ENCODE measurements around the gene TXNDC8. TPM values are rescaled to one million over a fixed set of nuclear protein-coding genes. Genes with fewer than 3 reads are reported as not detected.

Gene TXNDC8
- total RNA-seq, 1 experiment from 2014 or later: not detected

GRCh38 chr9:110336363-110336762 lies 1.3 kb downstream of the TXNDC8 start:
- Histone ChIP-seq H3K27me3 (ENCODE audit: low read length) (no peaks in the 10 kb centered on the region), H3K36me3 (ENCODE audit: insufficient read depth, low read length) (no peaks in the 10 kb centered on the region), H4K20me1 (ENCODE audit: insufficient read depth, low read depth, low read length) (no peaks in the 10 kb centered on the region), H3K4me1 (ENCODE audit: low read length) (no peaks in the 10 kb centered on the region), H3K9me2 (replicated peaks; ENCODE audit: insufficient read depth, low read length) (no peaks in the 10 kb centered on the region), H3K9me3 (ENCODE audit: low read length) (no peaks in the 10 kb centered on the region), H3K4me2 (ENCODE audit: low read depth, low read length, poor library complexity, severe bottlenecking) (no peak overlapping the region), H3K27ac (ENCODE audit: low read length) (no peak overlapping the region), H3K4me3 (ENCODE audit: low read length) (no peak overlapping the region), H3K79me2 (ENCODE audit: low read length) (no peaks in the 10 kb centered on the region), H2AFZ (ENCODE audit: low read length) (no peak overlapping the region), H3K9ac (ENCODE audit: low read length) (no peak overlapping the region)
- DNase-seq: no peak

GRCh38 chr9:110334871-110335270 lies 2.8 kb downstream of the TXNDC8 start:
- no peaks in the 10 kb centered on the region for H3K27me3 ChIP-seq (ENCODE audit: low read length)
- no peaks in the 10 kb centered on the region for H3K79me2 ChIP-seq (ENCODE audit: low read length)
- DNase-seq: no peak
- H3K9me3 ChIP-seq (ENCODE audit: low read length): no peaks in the 10 kb centered on the region
- no peak overlapping the region for H3K27ac ChIP-seq (ENCODE audit: low read length)
- H2AFZ ChIP-seq (ENCODE audit: low read length): no peak overlapping the region
- H4K20me1 ChIP-seq (ENCODE audit: insufficient read depth, low read depth, low read length): no peaks in the 10 kb centered on the region
- H3K4me2 ChIP-seq (ENCODE audit: low read depth, low read length, poor library complexity, severe bottlenecking): no peak overlapping the region
- H3K9me2 ChIP-seq (replicated peaks; ENCODE audit: insufficient read depth, low read length): no peaks in the 10 kb centered on the region
- H3K36me3 ChIP-seq (ENCODE audit: insufficient read depth, low read length): no peaks in the 10 kb centered on the region
- H3K9ac ChIP-seq (ENCODE audit: low read length): no peak overlapping the region
- H3K4me3 ChIP-seq (ENCODE audit: low read length): no peak overlapping the region
- no peaks in the 10 kb centered on the region for H3K4me1 ChIP-seq (ENCODE audit: low read length)

GRCh38 chr9:110334183-110334582 lies 3.5 kb downstream of the TXNDC8 start:
- Histone ChIP-seq H3K27ac (ENCODE audit: low read length) (no peak overlapping the region), H4K20me1 (ENCODE audit: insufficient read depth, low read depth, low read length) (no peaks in the 10 kb centered on the region), H3K4me2 (ENCODE audit: low read depth, low read length, poor library complexity, severe bottlenecking) (no peak overlapping the region)

GRCh38 chr9:110332766-110333165 lies 4.9 kb downstream of the TXNDC8 start:
- Histone ChIP-seq H3K9me2 (replicated peaks; ENCODE audit: insufficient read depth, low read length) (no peaks in the 10 kb centered on the region), H3K36me3 (ENCODE audit: insufficient read depth, low read length) (no peaks in the 10 kb centered on the region), H3K9me3 (ENCODE audit: low read length) (no peaks in the 10 kb centered on the region), H4K20me1 (ENCODE audit: insufficient read depth, low read depth, low read length) (no peaks in the 10 kb centered on the region), H3K4me1 (ENCODE audit: low read length) (no peaks in the 10 kb centered on the region), H3K79me2 (ENCODE audit: low read length) (no peaks in the 10 kb centered on the region), H2AFZ (ENCODE audit: low read length) (no peak overlapping the region), H3K4me2 (ENCODE audit: low read depth, low read length, poor library complexity, severe bottlenecking) (no peak overlapping the region), H3K27me3 (ENCODE audit: low read length) (no peaks in the 10 kb centered on the region), H3K27ac (ENCODE audit: low read length) (no peak overlapping the region), H3K4me3 (ENCODE audit: low read length) (no peak overlapping the region), H3K9ac (ENCODE audit: low read length) (no peak overlapping the region)
- DNase-seq: no peak

More at GRCh38 chr9:110334183-110334582, 3.5 kb downstream of the TXNDC8 start:
- no peak overlapping the region for H3K9ac ChIP-seq (ENCODE audit: low read length)
- no peak overlapping the region for H3K4me3 ChIP-seq (ENCODE audit: low read length)
- no peaks in the 10 kb centered on the region for H3K9me2 ChIP-seq (replicated peaks; ENCODE audit: insufficient read depth, low read length)
- no peaks in the 10 kb centered on the region for H3K27me3 ChIP-seq (ENCODE audit: low read length)
- H3K36me3 ChIP-seq (ENCODE audit: insufficient read depth, low read length): no peaks in the 10 kb centered on the region
- no peak for DNase-seq
- no peaks in the 10 kb centered on the region for H3K4me1 ChIP-seq (ENCODE audit: low read length)
- no peaks in the 10 kb centered on the region for H3K9me3 ChIP-seq (ENCODE audit: low read length)
- H2AFZ ChIP-seq (ENCODE audit: low read length): no peak overlapping the region
- H3K79me2 ChIP-seq (ENCODE audit: low read length): no peaks in the 10 kb centered on the region

- H3K9ac ChIP-seq (ENCODE audit: low read length): no peak overlapping the region
- no peaks in the 10 kb centered on the region for H3K9me2 ChIP-seq (replicated peaks; ENCODE audit: insufficient read depth, low read length)
- no peaks in the 10 kb centered on the region for H3K27me3 ChIP-seq (ENCODE audit: low read length)
- no peaks in the 10 kb centered on the region for H3K36me3 ChIP-seq (ENCODE audit: insufficient read depth, low read length)
- no peaks in the 10 kb centered on the region for H3K79me2 ChIP-seq (ENCODE audit: low read length)
- no peaks in the 10 kb centered on the region for H3K9me3 ChIP-seq (ENCODE audit: low read length)
- no peak overlapping the region for H3K4me2 ChIP-seq (ENCODE audit: low read depth, low read length, poor library complexity, severe bottlenecking)
- H2AFZ ChIP-seq (ENCODE audit: low read length): no peak overlapping the region
- no peak for DNase-seq
- no peak overlapping the region for H3K4me3 ChIP-seq (ENCODE audit: low read length)
- no peak overlapping the region for H3K27ac ChIP-seq (ENCODE audit: low read length)
- H3K4me1 ChIP-seq (ENCODE audit: low read length): no peaks in the 10 kb centered on the region
- H4K20me1 ChIP-seq (ENCODE audit: insufficient read depth, low read depth, low read length): no peaks in the 10 kb centered on the region
Measured at GRCh38 chr9:110330484-110331105, 7.1 kb downstream of the TXNDC8 start.

DNA sequence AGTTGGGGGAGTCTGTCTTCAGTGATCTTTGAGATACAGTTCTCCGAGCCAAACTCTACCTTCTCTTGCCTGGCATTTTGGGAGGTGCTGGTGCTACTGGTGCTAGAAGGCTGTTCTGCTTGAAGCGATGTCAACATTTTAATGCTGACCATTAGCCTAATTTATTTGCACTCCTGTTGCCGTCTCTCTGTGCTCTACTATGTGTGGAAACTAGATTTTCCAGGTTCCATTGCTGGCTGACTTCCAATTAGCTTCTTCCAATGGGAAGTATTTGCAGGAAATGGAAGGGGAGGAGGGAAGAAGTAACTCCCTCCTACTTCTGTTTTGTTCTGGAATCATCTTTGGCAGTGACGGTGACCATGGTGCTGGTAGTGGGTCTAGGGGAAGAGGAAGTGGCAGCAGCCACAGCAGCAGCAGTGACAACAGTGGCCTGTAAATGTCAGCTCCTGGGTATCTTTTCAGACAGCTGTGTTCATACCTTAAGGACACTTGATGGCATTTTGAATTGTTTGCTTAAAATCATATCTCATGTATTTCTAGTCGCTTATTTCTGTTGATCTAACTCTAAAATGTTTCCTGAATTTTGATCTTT lies 7.9 kb downstream of the TXNDC8 start:
- no peaks in the 10 kb centered on the region for H3K79me2 ChIP-seq (ENCODE audit: low read length)
- H3K36me3 ChIP-seq (ENCODE audit: insufficient read depth, low read length): no peaks in the 10 kb centered on the region
- no peak overlapping the region for H3K4me3 ChIP-seq (ENCODE audit: low read length)
- H3K4me2 ChIP-seq (ENCODE audit: low read depth, low read length, poor library complexity, severe bottlenecking): no peak overlapping the region
- H2AFZ ChIP-seq (ENCODE audit: low read length): no peak overlapping the region
- no peaks in the 10 kb centered on the region for H3K4me1 ChIP-seq (ENCODE audit: low read length)
- H3K9me3 ChIP-seq (ENCODE audit: low read length): no peaks in the 10 kb centered on the region
- no peak overlapping the region for H3K9ac ChIP-seq (ENCODE audit: low read length)
- no peak overlapping the region for H3K27ac ChIP-seq (ENCODE audit: low read length)
- no peaks in the 10 kb centered on the region for H3K9me2 ChIP-seq (replicated peaks; ENCODE audit: insufficient read depth, low read length)
- no peaks in the 10 kb centered on the region for H4K20me1 ChIP-seq (ENCODE audit: insufficient read depth, low read depth, low read length)
- no peaks in the 10 kb centered on the region for H3K27me3 ChIP-seq (ENCODE audit: low read length)
- DNase-seq: no peak

GRCh38 chr9:110328763-110329162 lies 8.9 kb downstream of the TXNDC8 start:
- Histone ChIP-seq H4K20me1 (ENCODE audit: insufficient read depth, low read depth, low read length) (no peaks in the 10 kb centered on the region), H3K4me2 (ENCODE audit: low read depth, low read length, poor library complexity, severe bottlenecking) (no peak overlapping the region)

DNA sequence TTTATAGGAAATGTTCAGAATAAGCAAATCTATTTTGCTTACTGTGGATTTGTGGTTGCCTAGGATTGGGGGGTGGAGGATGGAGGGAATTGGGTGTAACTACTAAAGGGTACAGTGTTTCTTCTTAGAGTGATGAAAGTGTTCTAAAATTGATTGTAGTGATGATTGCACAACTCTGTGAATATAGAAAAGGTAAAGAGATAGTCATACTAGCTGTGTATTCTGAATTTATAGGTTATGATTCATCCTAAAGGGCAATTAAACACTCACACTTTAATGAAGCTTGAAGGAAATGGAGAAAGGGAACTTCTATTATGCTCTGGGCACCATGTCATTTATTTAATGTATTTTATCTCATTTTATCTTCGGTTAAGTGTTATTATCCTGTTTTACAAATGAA lies 9.9 kb downstream of the TXNDC8 start:
- Histone ChIP-seq H3K9me3 (ENCODE audit: low read length) (no peaks in the 10 kb centered on the region), H4K20me1 (ENCODE audit: insufficient read depth, low read depth, low read length) (no peaks in the 10 kb centered on the region), H3K36me3 (ENCODE audit: insufficient read depth, low read length) (no peaks in the 10 kb centered on the region), H3K4me2 (ENCODE audit: low read depth, low read length, poor library complexity, severe bottlenecking) (no peak overlapping the region), H3K79me2 (ENCODE audit: low read length) (no peaks in the 10 kb centered on the region), H3K4me1 (ENCODE audit: low read length) (no peaks in the 10 kb centered on the region), H3K27me3 (ENCODE audit: low read length) (no peaks in the 10 kb centered on the region), H3K9ac (ENCODE audit: low read length) (no peak overlapping the region), H3K9me2 (replicated peaks; ENCODE audit: insufficient read depth, low read length) (no peaks in the 10 kb centered on the region), H3K4me3 (ENCODE audit: low read length) (no peak overlapping the region), H3K27ac (ENCODE audit: low read length) (no peak overlapping the region), H2AFZ (ENCODE audit: low read length) (no peak overlapping the region)
- DNase-seq: no peak

More at GRCh38 chr9:110328763-110329162, 8.9 kb downstream of the TXNDC8 start:
- Histone ChIP-seq H3K4me1 (ENCODE audit: low read length) (no peaks in the 10 kb centered on the region), H3K27me3 (ENCODE audit: low read length) (no peaks in the 10 kb centered on the region), H3K9ac (ENCODE audit: low read length) (no peak overlapping the region), H3K4me3 (ENCODE audit: low read length) (no peak overlapping the region), H3K79me2 (ENCODE audit: low read length) (no peaks in the 10 kb centered on the region), H2AFZ (ENCODE audit: low read length) (no peak overlapping the region), H3K9me3 (ENCODE audit: low read length) (no peaks in the 10 kb centered on the region), H3K27ac (ENCODE audit: low read length) (no peak overlapping the region), H3K9me2 (replicated peaks; ENCODE audit: insufficient read depth, low read length) (no peaks in the 10 kb centered on the region), H3K36me3 (ENCODE audit: insufficient read depth, low read length) (no peaks in the 10 kb centered on the region)
- no peak for DNase-seq
